K562 (cell line): ENCODE results near the gene RPLP2. TPM values are rescaled to one million over a fixed set of nuclear protein-coding genes. Genes with fewer than 3 reads are reported as not detected.

Experiments
- ATAC-seq: fragments of 200-7000 bp; cut with Tn5 transposase; 3 replicates; pipeline ENCODE4 v1.9.1; 2020; ENCODE audit warnings: moderate library complexity
- BruUV-seq: library from RNA; stranded (reverse); fragments of 400-500 nt; replicated peaks from 2 replicates; lab custom pipeline; 2021; lab: Mats Ljungman, UMichigan
- CTCF ChIA-PET: fragments of 300-600 bp; formaldehyde crosslinking; extraction: SDS; loops from one replicate; lab custom pipeline; 2021; ENCODE audit warnings: low intra/inter-chr PET ratio; lab: Yijun Ruan, JAX
- POLR2A ChIA-PET: fragments of 300-600, 350-650 bp; sonication (Branson Sonifier 250); formaldehyde crosslinking; extraction: SDS; loops from one replicate; lab custom pipeline; 2021; ENCODE audit warnings: antibody characterized with exemption, inconsistent platforms; lab: Yijun Ruan, JAX
- DNase-seq, 4 experiments: peaks; one replicate each; pipeline versions ENCODE4 v3.0.0 to v3.0.0-alpha.2; 2011 to 2018; ENCODE audit warnings: low spot score in 3 of 4, mixed read lengths in 3 of 4; ENCODE audit errors: extremely low read depth in 1 of 4
- FAIRE-seq: peaks from 2 replicates; lab custom pipeline; 2011; peaks lifted over from hg19 to GRCh38; lab: Jason Lieb, UNC
- H2AFZ ChIP-seq: 2 replicates; pipeline ENCODE4 v1.6.0; 2011; ENCODE audit warnings: low read depth, low read length, control low read depth, inconsistent platforms
- H3K27ac ChIP-seq: fragments of 200-600 bp; 3 replicates; pipeline ENCODE4 v1.8.0; 2011; ENCODE audit warnings: low read depth, mild to moderate bottlenecking, control low read depth, inconsistent platforms, low read length, moderate library complexity, mixed read lengths; ENCODE audit errors: extremely low read depth
- H3K27me3 ChIP-seq, 2 experiments: fragments of 300-600 bp in 1 of 2; 2 replicates in 1 of 2; 3 replicates in 1 of 2; pipeline versions ENCODE4 v1.6.0 to v1.8.0; 2011; ENCODE audit warnings: inconsistent platforms in 2 of 2, low read length in 2 of 2, mild to moderate bottlenecking in 1 of 2, mixed read lengths in 1 of 2, moderate library complexity in 1 of 2; ENCODE audit not compliant: control insufficient read depth in 2 of 2, insufficient read depth in 2 of 2
- H3K36me3 ChIP-seq: fragments of 300-600 bp; 3 replicates; pipeline ENCODE4 v1.8.0; 2011; ENCODE audit warnings: mild to moderate bottlenecking, low read length, inconsistent platforms; ENCODE audit not compliant: control insufficient read depth, insufficient read depth
- H3K4me1 ChIP-seq, 2 experiments: fragments of 200-600 bp in 1 of 2; replicated peaks in 1 of 2; 2 replicates in 1 of 2; 3 replicates in 1 of 2; pipeline versions ENCODE4 v1.5.1 to v1.8.0; 2011; ENCODE audit warnings: inconsistent platforms in 2 of 2, low read length in 2 of 2, mild to moderate bottlenecking in 1 of 2, mixed read lengths in 1 of 2, moderate library complexity in 1 of 2; ENCODE audit not compliant: control insufficient read depth in 2 of 2, insufficient read depth in 2 of 2
- H3K4me2 ChIP-seq: 2 replicates; pipeline ENCODE4 v1.6.1; 2011; ENCODE audit warnings: low read length, control low read depth, inconsistent platforms, mixed read lengths; ENCODE audit not compliant: insufficient read depth
- H3K4me3 ChIP-seq: fragments of 200-600 bp; sonication (generic), shearing (Covaris generic); 2 replicates; pipeline ENCODE4 v1.5.1; 2016; ENCODE audit warnings: control low read depth, inconsistent platforms
- H3K79me2 ChIP-seq: fragments of 200-600 bp; 3 replicates; pipeline ENCODE4 v1.8.0; 2011; ENCODE audit warnings: low read length, inconsistent platforms; ENCODE audit not compliant: control insufficient read depth, insufficient read depth
- H3K9ac ChIP-seq, 2 experiments: 2 replicates each; pipeline versions ENCODE4 v1.6.0 to v1.6.1; 2011; ENCODE audit warnings: low read depth in 2 of 2, low read length in 2 of 2, control low read depth in 1 of 2, inconsistent platforms in 1 of 2, mild to moderate bottlenecking in 1 of 2, mixed read lengths in 1 of 2; ENCODE audit not compliant: insufficient read depth in 1 of 2
- H3K9me1 ChIP-seq: one replicate; pipeline ENCODE4 v1.6.0; 2011; ENCODE audit warnings: inconsistent platforms, mild to moderate bottlenecking, low read length, moderate library complexity; ENCODE audit not compliant: control insufficient read depth, insufficient read depth
- H3K9me3 ChIP-seq: replicated peaks from 2 replicates; pipeline ENCODE4 v1.5.1; 2011; ENCODE audit warnings: low read depth, low read length, inconsistent platforms; ENCODE audit not compliant: control insufficient read depth, insufficient read depth
- H4K20me1 ChIP-seq: replicated peaks from 2 replicates; pipeline ENCODE4 v1.6.1; 2011; ENCODE audit warnings: low read length, inconsistent platforms, mixed read lengths; ENCODE audit not compliant: control insufficient read depth, insufficient read depth
- HMG20B ChIP-seq: fragments of 250-450 bp; sonication (Bioruptor Pico); IDR thresholded peaks from 2 replicates; pipeline ENCODE4 v1.5.0; 2021; ENCODE audit warnings: mild to moderate bottlenecking
- MCM5 ChIP-seq: fragments of 450-650 bp; IDR thresholded peaks from 2 replicates; pipeline ENCODE4 v1.6.1; 2016; ENCODE audit warnings: low read depth
- POLR2G ChIP-seq: fragments of 200-400 bp; formaldehyde crosslinking; IDR thresholded peaks from 2 replicates; pipeline ENCODE4 v1.6.1; 2017; ENCODE audit warnings: low read depth, mild to moderate bottlenecking, antibody characterized with exemption, low read length, moderate library complexity
- ZNF282 ChIP-seq: sonication (generic); formaldehyde crosslinking; IDR thresholded peaks from 2 replicates; pipeline ENCODE4 v1.8.1; 2023; ENCODE audit warnings: missing genetic modification reagents
- WGBS: fragments of 100-300 bp; shearing (Covaris generic); methylation state at CpG from one replicate; pipeline ENCODE4 v1.1.6; 2016; ENCODE audit warnings: low coverage, mixed read lengths; ENCODE audit not compliant: insufficient coverage; ENCODE audit errors: missing lambda C conversion rate; 5-methylcytosine and 5-hydroxymethylcytosine counted together
- in situ Hi-C: fragments of 300-500 bp; cut with MboI; formaldehyde crosslinking; loops from 4 replicates; pipeline ENCODE4 v1.15.0; 2018; ENCODE audit warnings: inconsistent platforms, mixed read lengths
- intact Hi-C: fragments of 100-400 bp; cut with micrococcal nuclease; formaldehyde crosslinking; loops from 2 replicates; pipeline ENCODE4 v1.14.2; 2022
- polyA plus RNA-seq, 8 experiments: library from polyadenylated mRNA; depleted of rRNA in 4 of 8; stranded (reverse) in 5 of 8; unstranded in 3 of 8; fragments of >200 nt; fragmentation: Nextera tagmentation in 2 of 8; fragmentation: Illumina TruSeq in 1 of 8; extraction: Ambion mirVana in 2 of 8; extraction: Trizol in 1 of 8; gene quantifications; 2 replicates each; pipeline versions ENCODE4 v1.2.1 to v1.2.3, GENCODE V29; 2011 to 2014; ENCODE audit warnings: inconsistent platforms in 1 of 8, missing spikeins in 1 of 8
- total RNA-seq, 7 experiments: library from RNA; depleted of rRNA in 6 of 7; stranded (reverse); fragments of >200 nt in 6 of 7; fragmentation: Illumina TruSeq in 2 of 7; extraction: Trizol in 2 of 7; gene quantifications; 2 replicates each; pipeline versions ENCODE4 v1.2.1 to v1.2.3, GENCODE V29; 2011 to 2021; ENCODE audit warnings: low replicate concordance in 1 of 7

The RPLP2 gene
- total and polyA plus RNA-seq, 9 of the 15 experiments (the other 6 are each of a cell fraction or from before 2014, with no cell fraction given): 528 to 3,807 (median 1,633) TPM

GRCh38 chr11:845872-846495 is 36.2 kb downstream of the RPLP2 start:
- no peak overlapping the region for H3K4me3 ChIP-seq
- no peaks in the 10 kb centered on the region for H3K9me3 ChIP-seq
- H3K4me1 ChIP-seq: peaks cover 23 to 80% of the 10 kb centered on the region in 2 experiments
- no peak overlapping the region for H2AFZ ChIP-seq
- no peaks in the 10 kb centered on the region for H3K9me1 ChIP-seq
- POLR2A ChIA-PET: interaction anchor here (0.5 to 1.3 kb wide), 4 partner anchors 23 to 394 kb away, joined by 3 to 5 read pairs (median 3); no protein-coding TSS in a partner anchor
- peak overlapping the region in 1 of 2 experiments; percentile 50; a peak in 2 of 4 replicates for H3K9ac ChIP-seq
- peaks cover 4% of the 10 kb centered on the region; the same call in 1 of the 3 replicates for H3K36me3 ChIP-seq
- in situ Hi-C loops: no loop called here
- FAIRE-seq: no peak
- no peak overlapping the region for H3K27ac ChIP-seq
- no peak for DNase-seq
- TF ChIP-seq MCM5: no peak
- 0 out of 2 replicates have a peak, but pooled peaks have one; percentile 11 for TF ChIP-seq POLR2G
- TF ChIP-seq, all 486 proteins: peak for 1
- BruUV-seq: no TSS peak
- CTCF ChIA-PET: no interaction called here
- H3K79me2 ChIP-seq: peaks cover 27% of the 10 kb centered on the region
- H3K4me2 ChIP-seq: no peak overlapping the region
- WGBS: 52% methylated on average over 6 of the region's 8 CpGs
- no peak for ATAC-seq
- intact Hi-C loops: loop anchor here (5.0 to 10.0 kb wide), 2 partner anchors 69 to 206 kb away; partner anchors contain the start of gene CHID1
- H3K27me3 ChIP-seq: no peaks in the 10 kb centered on the region
- H4K20me1 ChIP-seq: no peaks in the 10 kb centered on the region; the same call in 1 of the 2 replicates

- Histone ChIP-seq H3K27me3 (no peaks in the 10 kb centered on the region), H3K4me3 (no peak overlapping the region), H3K4me1 (peaks cover 18 to 80% of the 10 kb centered on the region in 2 experiments), H3K9me1 (no peaks in the 10 kb centered on the region), H3K9ac (0 out of 4 replicates have a peak overlapping the region, but pooled peaks of 1 of the 2 experiments have one; percentile 69), H3K79me2 (peaks cover 21% of the 10 kb centered on the region), H2AFZ (no peak overlapping the region), H3K9me3 (no peaks in the 10 kb centered on the region), H4K20me1 (no peaks in the 10 kb centered on the region; the same call in 1 of the 2 replicates), H3K27ac (no peak overlapping the region), H3K36me3 (no peaks in the 10 kb centered on the region), H3K4me2 (no peak overlapping the region)
- no TSS peak for BruUV-seq
- FAIRE-seq (peak; percentile 11), DNase-seq (no peak), ATAC-seq (no peak)
- CTCF ChIA-PET: no interaction called here
- intact Hi-C loops: loop anchor here (5.0 to 10.0 kb wide), 2 partner anchors 68 to 206 kb away; partner anchors contain the start of gene CHID1
- in situ Hi-C loops: no loop called here
- WGBS: 44% methylated on average over 11 of the region's 11 CpGs
- POLR2A ChIA-PET: interaction anchor here (0.6 to 1.3 kb wide), 3 partner anchors 22 to 53 kb away, joined by 3 read pairs; no protein-coding TSS in a partner anchor
- TF ChIP-seq HMG20B (CRISPR knock-in tag): no peak
- TF ChIP-seq ZNF282 (CRISPR knock-in tag): peak; percentile 48; the same call in 1 of the 2 replicates
These were observed 36.8 kb downstream of the RPLP2 start for GRCh38 chr11:846496-847098.
